Measurements from ENCODE around the gene UQCC2. TPM values are rescaled to one million over a fixed set of nuclear protein-coding genes. Genes with fewer than 3 reads are reported as not detected.

The UQCC2 gene
- total RNA-seq, 1 donor from 2014 or later = 99.4 TPM

DNA sequence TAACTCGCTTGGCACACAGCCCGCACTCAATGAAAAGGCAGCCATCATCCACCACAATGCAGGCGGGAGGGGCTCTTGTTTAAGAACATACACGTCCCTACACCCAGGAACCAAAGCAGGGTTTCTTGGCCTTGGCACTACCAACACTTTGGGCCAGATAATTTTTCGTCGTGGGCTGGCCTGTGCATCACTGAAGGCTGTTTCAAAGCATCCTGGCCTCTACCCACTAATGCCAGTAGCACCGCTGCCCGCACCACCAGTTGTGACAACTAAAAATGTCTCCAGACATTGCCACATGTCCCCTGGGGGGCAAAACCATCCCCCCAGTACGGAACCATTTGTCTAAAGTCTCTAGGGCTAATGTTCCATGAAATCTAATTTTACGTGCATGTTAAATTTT is 13.0 kb downstream of the UQCC2 start:
- TF ChIP-seq, protein P1, sequence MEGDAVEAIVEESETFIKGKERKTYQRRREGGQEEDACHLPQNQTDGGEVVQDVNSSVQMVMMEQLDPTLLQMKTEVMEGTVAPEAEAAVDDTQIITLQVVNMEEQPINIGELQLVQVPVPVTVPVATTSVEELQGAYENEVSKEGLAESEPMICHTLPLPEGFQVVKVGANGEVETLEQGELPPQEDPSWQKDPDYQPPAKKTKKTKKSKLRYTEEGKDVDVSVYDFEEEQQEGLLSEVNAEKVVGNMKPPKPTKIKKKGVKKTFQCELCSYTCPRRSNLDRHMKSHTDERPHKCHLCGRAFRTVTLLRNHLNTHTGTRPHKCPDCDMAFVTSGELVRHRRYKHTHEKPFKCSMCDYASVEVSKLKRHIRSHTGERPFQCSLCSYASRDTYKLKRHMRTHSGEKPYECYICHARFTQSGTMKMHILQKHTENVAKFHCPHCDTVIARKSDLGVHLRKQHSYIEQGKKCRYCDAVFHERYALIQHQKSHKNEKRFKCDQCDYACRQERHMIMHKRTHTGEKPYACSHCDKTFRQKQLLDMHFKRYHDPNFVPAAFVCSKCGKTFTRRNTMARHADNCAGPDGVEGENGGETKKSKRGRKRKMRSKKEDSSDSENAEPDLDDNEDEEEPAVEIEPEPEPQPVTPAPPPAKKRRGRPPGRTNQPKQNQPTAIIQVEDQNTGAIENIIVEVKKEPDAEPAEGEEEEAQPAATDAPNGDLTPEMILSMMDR (IDR thresholded peaks at IDR 0.05; ENCODE audit: unreplicated experiment) = no peak
- Mint-ChIP-seq H3K27ac (no peak overlapping the region), H3K4me1 (ENCODE audit: low read depth) (peaks cover 6% of the 10 kb centered on the region), H3K27me3 (no peaks in the 10 kb centered on the region), H3K4me3 (ENCODE audit: low read depth) (no peak overlapping the region), H3K9me3 (ENCODE audit: low read depth) (no peaks in the 10 kb centered on the region), H3K36me3 (ENCODE audit: insufficient read depth) (peaks cover 6% of the 10 kb centered on the region)
- DNase-seq (ENCODE audit: low spot score, unreplicated experiment) = no peak

DNA sequence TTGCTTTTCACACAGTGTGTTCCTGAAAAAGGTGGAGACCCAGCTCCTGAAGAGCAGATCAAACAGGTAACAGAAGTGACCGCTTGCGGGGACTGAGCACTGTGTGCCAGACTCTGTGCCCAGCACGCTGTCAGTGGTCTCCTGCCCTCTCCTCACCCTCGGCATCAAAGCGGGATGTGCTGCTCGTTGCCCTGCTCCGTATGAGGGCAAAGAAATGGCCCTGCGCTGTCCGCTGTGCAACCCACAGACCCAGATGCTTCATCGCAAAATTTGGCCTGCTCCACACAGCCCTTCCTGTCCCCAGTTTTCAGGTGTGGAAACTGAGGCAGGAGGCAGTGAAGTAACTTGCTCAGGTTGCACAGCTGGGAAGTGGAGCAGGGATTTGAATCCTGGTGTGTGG is 13.7 kb downstream of the UQCC2 start:
- TF ChIP-seq, protein P1 (IDR thresholded peaks at IDR 0.05; ENCODE audit: unreplicated experiment) = no peak
- H3K4me3 Mint-ChIP-seq (ENCODE audit: low read depth) = no peak overlapping the region
- H3K9me3 Mint-ChIP-seq (ENCODE audit: low read depth) = no peaks in the 10 kb centered on the region
- no peak overlapping the region for H3K27ac Mint-ChIP-seq
- peaks cover 6% of the 10 kb centered on the region for H3K36me3 Mint-ChIP-seq (ENCODE audit: insufficient read depth)
- no peaks in the 10 kb centered on the region for H3K27me3 Mint-ChIP-seq
- DNase-seq (ENCODE audit: low spot score, unreplicated experiment) = no peak
- peaks cover 6% of the 10 kb centered on the region for H3K4me1 Mint-ChIP-seq (ENCODE audit: low read depth)

DNA sequence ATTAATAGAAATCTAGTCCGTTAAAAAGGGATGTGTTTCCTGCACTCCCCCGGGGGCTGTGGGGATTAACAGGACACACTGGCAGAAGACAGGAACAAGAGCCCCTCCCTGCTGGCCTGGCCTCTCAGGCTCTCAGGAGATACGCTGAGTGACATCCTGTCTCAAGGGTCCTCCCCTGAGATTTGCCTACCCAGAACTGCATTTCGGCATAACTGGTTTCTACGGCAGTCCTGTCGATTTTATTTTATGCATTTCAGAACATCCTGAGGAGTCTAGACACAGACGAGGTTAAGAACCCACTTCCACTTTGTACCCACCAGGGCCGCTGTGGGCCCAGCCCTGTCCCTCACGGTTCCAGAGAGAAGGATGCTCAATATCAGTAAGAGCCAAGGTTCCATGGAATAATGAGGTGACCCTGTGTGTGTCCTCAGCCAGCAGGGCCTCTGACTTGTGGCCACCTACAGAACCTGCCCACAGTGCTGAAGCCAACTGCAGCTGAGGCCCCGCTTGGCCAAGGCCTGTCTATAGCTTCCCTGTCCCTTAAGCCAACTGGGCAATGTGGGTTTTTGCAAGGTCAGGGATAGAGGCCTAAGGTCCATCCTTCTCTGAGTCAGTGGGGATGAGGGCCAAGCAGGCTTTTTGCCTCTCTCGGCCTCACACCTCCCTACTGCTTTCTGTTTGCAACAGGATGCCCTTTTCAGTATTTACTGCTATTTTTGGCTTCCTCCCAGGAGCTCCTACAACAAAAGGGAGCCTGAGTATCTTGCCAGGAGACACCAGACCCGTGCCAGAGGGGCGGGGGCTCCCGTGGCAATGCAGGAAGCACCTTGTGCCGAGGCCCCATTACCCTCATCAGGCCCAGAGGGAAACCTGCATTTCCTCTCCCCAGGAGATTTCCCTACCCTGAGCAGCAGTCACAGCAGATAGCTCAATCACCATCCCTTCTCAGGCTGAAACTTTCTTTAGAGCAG is 14.7 kb downstream of the UQCC2 start:
- no peaks in the 10 kb centered on the region for H3K27me3 Mint-ChIP-seq
- peaks cover 6% of the 10 kb centered on the region for H3K36me3 Mint-ChIP-seq (ENCODE audit: insufficient read depth)
- H3K4me1 Mint-ChIP-seq (ENCODE audit: low read depth) = peaks cover 11% of the 10 kb centered on the region
- H3K9me3 Mint-ChIP-seq (ENCODE audit: low read depth) = no peaks in the 10 kb centered on the region
- TF ChIP-seq, protein P1 (IDR thresholded peaks at IDR 0.05; ENCODE audit: unreplicated experiment) = no peak
- no peak overlapping the region for H3K4me3 Mint-ChIP-seq (ENCODE audit: low read depth)
- DNase-seq (ENCODE audit: low spot score, unreplicated experiment) = no peak
- H3K27ac Mint-ChIP-seq = no peak overlapping the region

DNA sequence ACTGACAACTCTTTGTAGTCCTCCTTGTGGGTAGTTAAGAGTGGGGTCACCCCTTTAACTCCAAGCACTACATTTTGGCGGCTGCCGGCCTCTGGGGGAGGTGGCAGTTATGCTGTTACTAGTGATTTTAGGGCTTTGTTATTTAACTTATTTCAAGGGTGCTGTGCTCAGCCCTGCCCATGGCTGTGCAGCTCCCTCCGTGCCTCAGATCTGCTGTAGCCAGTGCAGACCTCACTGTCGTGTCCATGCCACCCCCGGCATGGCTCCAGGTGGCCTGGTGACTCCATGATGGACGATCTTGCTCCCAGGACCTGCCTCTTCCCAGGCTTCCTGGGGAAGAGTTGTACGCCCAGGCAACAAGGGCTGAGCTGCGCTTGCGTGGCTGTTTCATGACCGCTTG is 15.4 kb downstream of the UQCC2 start:
- H3K9me3 Mint-ChIP-seq (ENCODE audit: low read depth) = no peaks in the 10 kb centered on the region
- no peaks in the 10 kb centered on the region for H3K27me3 Mint-ChIP-seq
- no peak for DNase-seq (ENCODE audit: low spot score, unreplicated experiment)
- peaks cover 11% of the 10 kb centered on the region for H3K4me1 Mint-ChIP-seq (ENCODE audit: low read depth)
- peaks cover 7% of the 10 kb centered on the region for H3K36me3 Mint-ChIP-seq (ENCODE audit: insufficient read depth)
- TF ChIP-seq, protein P1 (IDR thresholded peaks at IDR 0.05; ENCODE audit: unreplicated experiment) = no peak
- no peak overlapping the region for H3K27ac Mint-ChIP-seq
- no peak overlapping the region for H3K4me3 Mint-ChIP-seq (ENCODE audit: low read depth)

DNA sequence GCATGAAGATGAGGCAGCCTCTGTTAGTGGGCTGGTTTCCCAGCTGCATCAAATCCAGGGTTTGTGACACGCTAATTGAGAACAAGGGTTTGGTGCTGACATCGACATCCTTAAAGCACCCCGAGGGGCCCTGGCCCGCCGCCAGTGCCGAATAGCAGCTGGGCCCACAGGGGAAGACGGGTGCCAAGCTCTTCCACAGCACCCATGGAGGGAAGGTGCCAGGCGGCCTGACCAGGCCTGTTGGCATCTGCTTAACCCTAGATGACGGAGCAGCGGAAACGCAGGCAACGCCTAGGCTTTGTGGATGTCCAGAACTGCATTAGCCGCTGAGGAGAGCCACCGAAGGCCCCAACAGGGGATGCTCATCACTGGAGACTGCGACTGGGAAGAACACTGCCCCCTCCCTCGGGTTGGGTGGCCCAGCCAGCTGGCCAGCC is 16.0 kb downstream of the UQCC2 start:
- Mint-ChIP-seq H3K27ac (no peak overlapping the region), H3K27me3 (no peaks in the 10 kb centered on the region), H3K9me3 (ENCODE audit: low read depth) (no peaks in the 10 kb centered on the region), H3K4me3 (ENCODE audit: low read depth) (no peak overlapping the region), H3K4me1 (ENCODE audit: low read depth) (peaks cover 11% of the 10 kb centered on the region), H3K36me3 (ENCODE audit: insufficient read depth) (peaks cover 7% of the 10 kb centered on the region)
- DNase-seq (ENCODE audit: low spot score, unreplicated experiment) = no peak
- TF ChIP-seq, protein P1 (IDR thresholded peaks at IDR 0.05; ENCODE audit: unreplicated experiment) = no peak

All from progenitor cell of endocrine pancreas (in vitro differentiated cells).